T-helper 2 cell (primary cell): ENCODE data around the gene TTC39B.
"Not testable (repeated sequence)": the region's sequence is repeated elsewhere in the genome, so short reads cannot be mapped to it uniquely, and the experiment has no call there.

Experiments used
- DNase-seq, 5 experiments: peaks; one replicate each; pipeline versions ENCODE4 v3.0.0 to v3.0.0-alpha.2; 2012 to 2022

The TTC39B gene

DNA sequence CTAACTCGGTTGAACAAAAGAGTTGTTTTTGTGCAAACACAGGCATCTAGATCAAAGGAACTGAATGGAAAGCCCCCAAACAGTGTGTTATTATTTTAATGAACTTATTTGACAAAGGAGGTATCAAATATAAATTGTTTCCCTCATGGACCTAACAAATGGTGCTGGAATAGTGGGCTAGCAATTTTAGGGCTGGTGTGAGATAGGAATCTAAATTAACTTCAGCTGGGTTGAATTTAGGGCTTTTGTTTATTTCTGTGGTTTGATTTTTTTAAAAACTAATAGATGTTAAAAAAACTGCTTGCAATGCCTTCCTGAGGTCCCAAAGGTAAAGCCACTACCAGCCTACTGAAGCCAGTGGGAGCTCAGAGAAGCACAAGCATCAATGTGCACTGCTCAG is 42.1 kb downstream of the TTC39B start:
- DNase-seq, result no peak

DNA sequence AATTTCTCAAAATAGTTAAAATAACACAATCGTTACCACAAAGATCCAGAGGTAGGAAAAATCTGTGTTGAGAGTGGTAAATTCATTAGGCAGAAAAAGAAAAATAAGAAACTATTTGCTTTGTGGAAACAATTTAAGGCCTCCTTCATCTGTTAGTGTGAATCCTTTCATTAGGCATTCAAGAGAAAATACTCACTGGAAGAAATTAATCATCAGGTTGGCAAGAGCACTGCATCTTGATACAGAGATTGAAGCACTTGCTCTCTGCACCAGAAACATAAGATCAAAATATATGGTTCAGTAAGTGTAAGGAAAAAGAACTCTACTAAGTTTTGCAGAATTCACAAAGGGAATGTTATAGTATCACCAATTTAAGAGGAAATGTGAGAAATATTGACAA is 44.4 kb downstream of the TTC39B start:
- no peak for DNase-seq

DNA sequence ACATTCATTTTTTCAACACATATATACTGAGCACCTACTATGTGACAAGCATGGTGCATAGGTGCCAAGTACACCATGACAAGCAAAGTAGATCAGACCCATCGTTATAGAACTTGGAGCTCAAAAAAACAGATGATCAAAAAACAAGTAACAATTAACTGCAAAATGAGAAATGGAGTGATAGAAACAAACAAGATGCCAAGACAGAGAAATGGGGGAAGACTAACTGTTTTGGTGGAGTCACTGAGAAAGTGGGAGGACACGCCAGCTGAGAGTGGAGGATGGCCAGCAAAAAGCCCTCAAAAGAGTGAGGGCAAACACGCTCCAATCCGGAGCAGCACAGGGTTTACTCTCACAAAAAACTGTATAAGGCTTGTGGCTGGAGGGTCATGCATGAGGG is 50.6 kb downstream of the TTC39B start:
- no peak for DNase-seq

DNA sequence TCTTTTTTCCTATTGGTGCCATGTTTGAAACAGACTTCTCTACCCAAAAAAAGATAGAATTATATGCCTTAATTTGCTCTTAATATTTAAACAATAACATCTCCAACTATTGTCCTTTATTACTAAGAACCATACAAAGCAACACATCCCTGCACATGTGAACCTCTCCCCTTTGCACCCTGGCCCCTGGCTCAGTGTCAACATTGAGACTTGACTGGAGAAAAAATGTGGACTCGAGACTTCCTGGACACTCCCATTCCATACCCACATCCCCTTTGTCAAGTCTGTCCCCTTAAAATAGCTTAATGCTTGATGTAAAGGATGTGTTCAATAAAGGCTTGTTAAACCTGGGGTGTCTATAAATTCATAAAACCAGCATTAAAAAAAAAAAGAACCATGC is 53.2 kb downstream of the TTC39B start:
- DNase-seq, result no peak

DNA sequence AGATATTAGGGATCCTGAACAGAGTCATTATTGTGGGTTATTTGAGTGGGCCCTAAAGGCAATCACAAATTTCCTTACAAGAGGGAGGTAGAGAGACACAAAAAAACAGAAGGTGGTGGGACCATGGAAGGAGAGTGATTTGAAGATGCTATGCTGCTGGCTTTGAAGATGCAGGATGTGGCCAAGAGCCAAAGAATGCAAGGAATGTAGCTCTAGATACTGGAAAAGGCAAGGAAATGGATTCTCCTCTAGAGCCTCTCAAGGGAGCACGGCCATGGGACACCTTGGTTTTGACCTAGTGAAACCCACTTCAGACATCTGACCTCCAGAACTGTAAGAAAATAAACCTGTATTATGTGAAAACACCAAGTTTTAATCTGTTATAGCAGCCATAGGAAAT is 53.8 kb downstream of the TTC39B start:
- no peak for DNase-seq

DNA sequence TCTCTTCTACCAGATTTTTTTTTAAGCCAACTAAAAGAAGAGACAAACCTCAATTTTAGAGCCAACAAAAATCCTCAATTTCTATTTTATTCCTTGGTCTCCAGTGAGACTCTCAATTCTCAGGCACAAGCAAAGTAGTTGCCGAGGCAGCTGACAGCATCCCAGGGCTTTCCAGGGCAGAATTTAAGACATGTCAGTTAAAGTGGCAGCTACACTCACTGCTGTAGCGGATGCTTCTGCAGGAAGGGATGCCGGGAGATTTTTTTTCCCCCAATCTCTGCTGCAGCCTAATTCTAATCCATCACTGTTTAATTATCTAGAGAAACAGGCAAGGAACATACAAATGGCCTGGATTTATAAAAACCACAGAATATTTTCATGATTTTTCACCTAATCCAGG is 57.0 kb downstream of the TTC39B start:
- no peak for DNase-seq

DNA sequence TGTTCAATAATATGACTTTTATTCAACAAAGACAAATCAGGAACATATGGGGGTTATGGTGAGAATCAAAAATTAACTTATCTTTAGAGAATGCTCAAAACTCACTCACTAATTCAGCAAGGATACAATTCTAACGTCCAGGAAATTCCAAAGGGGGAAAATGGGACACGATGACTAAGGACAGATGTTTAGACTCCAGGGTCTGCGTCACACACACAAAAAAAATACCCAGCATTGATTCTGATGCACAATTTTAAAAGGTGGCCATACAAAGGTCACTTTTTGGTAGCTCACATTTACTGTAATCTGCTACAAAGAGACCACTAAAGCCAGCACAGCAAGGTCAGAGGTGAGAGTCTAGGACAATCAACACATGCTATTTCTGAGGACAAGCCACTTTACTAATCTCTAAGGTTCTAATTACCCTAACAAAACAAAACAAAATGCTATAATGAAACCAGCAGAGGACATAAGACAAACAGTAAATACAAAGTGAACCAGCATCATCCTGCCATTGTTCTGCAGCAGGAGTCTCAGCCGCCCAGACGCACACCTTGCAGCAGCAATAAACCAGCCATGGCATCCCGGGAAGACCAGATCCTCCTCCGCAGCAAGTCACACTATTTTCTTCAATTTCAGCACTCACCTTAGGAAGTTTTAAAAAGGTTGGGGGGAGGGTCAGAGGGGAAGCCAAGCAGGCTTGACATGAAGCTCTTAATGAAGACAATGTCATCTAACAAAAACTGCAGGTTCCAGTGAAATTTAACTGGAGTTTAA is 57.8 kb downstream of the TTC39B start:
- no peak for DNase-seq

DNA sequence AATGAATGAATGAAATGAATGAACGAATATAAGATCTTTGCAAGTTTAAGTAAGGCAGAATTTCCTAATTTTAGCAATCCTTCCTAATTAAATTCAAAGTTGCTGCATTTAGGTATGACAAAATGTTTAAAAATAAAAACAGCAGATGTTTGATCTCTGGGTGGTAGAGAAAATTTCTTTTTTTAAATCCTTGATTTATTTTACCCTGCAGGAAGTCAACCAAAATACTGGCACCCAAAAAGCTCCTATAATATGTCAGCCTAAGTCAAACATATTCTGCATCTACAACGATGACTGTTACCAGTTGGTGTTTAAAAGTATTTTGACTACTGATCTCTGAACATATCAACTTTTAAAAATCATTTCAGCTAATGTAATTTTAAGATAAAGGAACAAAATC is 58.4 kb downstream of the TTC39B start:
- no peak for DNase-seq

DNA sequence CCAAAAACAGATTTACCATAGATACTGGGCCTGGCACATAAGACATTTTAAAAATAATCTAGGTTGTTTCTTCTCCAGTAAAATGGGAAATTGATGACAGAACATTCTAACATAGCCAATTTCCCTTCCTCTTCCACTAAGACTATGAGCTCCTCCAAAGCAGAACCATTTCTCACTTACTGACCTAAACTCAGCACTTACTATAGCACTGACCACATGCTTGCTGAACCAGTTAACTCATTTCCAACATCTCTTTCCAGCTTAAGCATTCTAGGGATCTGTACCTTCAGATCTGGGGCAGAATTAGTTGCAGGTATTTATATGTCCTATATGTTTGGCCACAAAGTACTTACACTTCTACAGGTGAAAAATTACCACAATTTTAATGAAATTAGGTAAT is 58.9 kb downstream of the TTC39B start:
- no peak for DNase-seq

DNA sequence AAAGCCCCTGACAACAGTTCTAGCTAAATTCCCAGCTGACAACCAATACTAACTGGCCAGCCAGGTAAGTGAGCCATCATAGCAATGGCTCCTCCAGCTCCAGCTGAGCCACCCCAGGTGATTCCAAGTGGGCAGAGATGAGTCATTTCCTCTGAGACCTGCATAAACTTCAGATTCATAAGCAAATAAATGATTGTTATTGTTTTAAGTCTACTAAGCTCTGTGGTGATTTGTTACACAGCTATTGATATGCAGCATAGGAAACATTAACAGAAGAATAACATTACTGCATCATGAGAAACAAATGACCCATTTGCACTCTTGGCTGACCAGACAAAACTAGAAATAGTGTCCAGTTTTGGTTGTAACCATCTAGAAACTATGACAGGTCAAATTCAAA is 60.3 kb downstream of the TTC39B start:
- no peak for DNase-seq

DNA sequence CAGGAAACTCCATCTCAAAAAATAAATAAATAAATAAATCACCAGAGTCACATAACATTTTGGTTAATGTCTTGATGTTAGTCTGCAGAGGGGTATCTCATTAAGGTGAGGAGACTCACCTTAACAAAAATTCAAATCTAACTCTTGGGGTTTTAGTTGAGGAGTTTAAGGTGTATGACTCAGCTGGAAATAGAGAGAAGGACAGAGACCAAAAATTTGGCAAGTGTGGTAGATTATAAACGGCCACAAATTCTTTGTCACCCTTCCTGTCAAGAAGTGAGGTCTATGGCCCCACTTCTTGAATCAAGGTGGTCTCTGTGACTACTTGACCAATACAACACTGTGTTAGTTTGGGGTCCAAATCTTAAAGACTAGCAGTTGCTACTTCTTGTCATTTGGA is 60.8 kb downstream of the TTC39B start:
- no peak for DNase-seq

DNA sequence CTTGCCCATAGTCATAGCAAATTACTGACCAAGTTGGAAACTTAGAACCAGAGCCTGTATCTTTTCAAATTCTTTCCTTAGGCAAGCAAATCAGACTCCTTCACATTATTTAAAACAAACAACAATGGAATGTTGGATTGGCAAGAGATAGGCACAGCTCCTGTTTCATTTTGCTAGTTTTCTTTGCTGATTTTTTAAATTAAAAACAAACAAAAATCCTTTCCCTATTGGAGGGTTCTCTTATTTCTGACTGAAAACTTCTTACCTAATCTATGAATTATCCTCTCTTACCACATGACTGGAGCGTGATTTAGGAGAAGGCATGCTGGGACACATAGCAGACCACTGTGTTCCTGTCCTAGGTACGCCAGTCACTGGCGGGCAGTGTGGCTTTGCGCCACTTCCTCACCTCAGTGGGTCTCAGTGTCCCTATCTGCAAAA is 63.0 kb downstream of the TTC39B start:
- DNase-seq, result no peak

DNA sequence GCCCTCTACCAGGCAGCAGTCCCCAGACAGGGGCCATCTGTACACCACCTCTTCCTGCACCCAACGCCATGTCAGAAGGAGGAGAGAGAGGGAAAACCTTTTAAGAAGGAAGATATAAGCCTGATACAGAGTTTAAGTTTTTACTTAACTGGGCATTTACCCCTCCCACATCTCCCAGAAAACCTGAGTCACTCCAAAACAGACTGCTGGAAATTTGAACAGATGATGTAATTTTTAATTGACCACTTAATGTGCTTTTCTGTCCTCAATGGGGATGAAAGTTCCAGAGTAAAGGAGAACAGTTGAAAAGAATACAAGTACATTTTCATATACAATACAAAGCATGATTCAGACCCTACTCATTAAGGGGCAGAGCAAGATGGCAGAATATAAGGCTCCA is 63.9 kb downstream of the TTC39B start:
- no peak for DNase-seq

DNA sequence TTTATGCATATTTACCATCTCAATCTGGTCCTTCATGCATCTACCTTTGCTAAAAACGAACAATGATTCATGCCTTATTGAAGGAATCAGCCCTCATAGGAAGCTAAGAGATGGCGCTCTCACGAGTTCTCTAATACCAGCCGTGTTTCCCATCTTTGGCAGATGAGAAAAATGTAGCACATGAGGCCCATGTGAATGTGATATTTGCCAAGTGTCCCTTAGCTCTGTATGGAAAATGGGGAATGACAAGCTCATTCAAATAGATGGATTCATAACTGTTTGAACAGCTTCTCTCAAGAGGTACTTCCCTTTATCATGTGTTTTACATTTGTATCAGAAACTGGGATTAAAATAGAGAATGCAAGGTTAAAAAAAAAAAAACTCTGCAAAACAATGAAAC is 66.1 kb downstream of the TTC39B start:
- DNase-seq, result no peak

DNA sequence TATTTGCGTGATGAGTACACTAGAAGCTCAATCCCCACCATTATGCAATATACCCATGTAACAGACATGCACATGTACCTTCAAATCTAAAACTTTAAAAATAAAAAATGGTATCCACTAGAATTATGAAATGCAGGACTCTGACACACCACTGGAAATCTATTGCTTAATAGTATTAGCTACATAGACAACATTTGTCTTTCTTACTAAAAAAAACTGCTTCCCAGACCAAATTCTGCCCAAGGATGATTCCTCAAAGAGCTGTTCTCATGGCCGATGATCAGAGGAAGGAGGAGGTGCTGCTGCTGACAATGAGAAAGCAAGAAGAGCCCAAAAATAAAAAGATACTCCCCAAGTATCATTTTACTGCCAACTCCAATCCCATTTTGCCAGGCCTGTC is 67.2 kb downstream of the TTC39B start:
- DNase-seq, result no peak

DNA sequence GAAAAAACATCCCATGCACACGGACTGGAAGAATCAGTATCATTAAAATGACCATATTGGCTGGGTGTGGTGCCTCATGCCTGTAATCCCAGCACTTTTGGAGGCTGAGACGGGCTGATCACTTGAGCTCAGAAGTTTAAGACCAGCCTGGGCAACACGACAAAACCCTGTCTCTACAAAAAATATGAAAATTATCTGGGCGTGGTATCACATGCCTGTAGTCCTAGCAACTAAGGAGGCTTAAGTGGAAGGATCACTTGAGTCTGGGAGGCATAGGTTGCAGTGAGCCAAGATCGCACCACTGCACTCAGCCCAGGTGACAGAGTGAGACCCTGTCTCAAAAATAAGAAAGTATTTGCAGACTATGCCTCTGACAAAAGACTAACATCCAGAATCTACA is 68.4 kb downstream of the TTC39B start:
- no peak for DNase-seq

DNA sequence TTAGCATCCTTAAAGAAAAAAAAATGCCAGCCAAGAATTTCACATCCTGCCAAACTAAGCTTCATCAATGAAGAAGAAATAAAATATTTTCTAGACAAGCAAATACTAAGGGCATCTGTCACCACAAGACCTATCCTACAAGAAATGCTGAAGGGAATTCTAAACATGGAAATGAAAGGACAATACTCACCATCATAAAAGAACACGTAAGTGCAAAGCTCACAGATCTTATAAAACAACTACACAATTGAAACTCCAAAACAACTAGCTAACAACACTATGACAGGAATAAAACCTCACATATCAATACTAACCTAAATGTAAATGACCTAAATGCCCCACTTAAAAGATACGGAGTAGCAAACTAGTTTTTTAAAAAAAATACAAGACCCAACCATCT is 71.4 kb downstream of the TTC39B start:
- no peak for DNase-seq

DNA sequence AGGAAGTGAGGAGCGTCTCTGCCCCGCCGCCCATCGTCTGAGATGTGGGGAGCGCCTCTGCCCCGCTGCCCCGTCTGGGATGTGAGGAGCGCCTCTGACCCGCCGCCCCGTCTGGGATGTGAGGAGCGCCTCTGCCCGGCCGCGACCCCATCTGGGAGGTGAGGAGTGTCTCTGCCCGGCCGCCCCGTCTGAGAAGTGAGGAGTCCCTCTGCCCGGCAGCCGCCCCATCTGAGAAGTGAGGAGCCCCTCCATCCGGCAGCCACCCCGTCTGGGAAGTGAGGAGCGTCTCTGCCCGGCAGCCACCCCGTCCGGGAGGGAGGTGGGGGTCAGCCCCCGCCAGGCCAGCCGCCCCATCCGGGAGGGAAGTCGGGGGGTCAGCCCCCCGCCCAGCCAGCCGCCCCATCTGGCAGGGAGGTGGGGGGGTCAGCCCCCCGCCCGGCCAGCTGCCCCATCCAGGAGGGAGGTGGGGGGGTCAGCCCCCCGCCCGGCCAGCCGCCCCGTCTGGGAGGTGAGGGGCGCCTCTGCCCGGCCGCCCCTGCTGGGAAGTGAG is 73.0 kb downstream of the TTC39B start:
- DNase-seq, result not testable (repeated sequence)

DNA sequence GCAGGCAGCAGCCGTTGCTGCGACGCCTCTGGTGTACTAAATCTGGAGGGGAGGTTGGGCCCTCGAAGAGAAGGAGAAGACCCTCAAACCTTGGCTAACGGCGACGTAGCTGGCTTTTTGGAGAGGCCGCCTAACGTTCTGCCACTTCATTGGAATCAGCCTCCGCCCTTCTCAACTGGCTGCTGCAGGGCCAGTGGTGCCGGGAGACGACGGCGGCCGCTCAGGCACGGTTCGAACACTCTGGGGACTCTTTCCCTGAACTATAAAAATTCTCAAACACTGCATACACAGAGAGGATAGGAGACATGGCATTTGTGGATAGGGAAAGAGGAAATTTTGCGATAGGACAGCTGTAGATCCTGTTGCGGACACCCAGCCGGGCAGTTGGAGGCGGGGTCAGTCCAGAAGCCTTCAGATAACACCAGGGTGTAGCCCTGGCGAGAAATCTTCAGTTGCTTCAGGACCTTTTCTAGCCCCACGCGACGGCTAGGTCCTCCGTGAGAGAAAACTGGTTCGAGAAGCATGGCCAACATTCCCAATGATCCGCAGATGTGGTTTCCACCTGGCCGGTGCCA is 74.2 kb downstream of the TTC39B start:
- not testable (repeated sequence) for DNase-seq

DNA sequence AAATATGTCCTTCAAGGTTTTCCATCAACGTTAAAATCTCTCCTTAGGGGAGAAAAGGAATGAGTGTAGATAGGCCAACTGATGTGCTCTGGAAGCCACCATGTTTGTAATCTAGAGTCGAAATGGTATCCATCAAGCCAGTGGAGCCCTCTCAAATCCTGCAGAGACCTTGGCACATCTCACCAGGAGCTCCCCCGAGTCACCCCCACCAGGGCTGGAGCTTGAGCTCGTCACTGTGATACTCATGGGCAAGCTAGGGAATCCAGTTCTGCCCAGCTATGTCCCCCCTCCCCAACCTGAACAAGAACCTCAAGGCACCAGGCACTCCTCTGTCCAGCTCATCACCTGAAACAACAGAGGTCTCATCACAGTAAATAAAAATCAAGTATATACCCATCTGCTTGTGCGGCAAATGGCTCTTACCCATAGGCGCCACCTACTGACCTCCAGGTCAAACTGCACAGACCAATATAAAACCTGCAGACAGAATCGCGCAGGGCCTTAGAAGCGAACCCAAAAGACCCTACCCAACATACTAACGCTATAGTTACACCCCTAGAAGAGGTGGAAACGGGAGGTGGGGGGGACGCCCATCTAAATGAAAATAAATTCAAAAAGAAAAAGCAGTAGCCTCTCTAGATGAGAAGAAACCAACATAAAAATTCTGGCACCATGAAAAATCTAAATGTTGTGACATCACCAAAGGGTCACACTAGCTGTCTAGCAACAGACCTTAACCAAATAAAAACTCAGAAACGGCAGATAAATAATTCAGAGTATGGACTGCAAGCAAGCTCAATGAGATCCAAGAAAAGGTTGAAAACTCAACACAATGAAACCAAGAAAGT is 75.0 kb downstream of the TTC39B start:
- peak in 1 of 5 experiments; percentile 36 for DNase-seq

DNA sequence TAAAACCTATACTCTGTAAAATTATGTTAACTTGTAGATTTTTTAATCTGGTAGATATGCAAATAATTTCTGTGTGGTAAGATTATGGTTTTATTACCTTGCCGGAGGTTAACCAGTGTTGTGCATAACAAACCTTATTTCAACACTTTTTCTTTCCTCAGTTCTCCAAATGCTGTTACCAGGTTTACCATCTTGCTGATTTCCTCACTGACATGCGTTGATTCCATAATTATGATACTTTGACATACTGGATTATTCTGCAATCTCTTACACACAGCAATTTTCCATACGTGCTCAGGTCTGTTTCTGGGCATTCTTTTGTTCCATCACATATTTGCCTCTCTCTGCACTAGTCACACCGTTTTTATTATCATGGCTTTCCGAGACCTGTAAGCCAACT is 77.6 kb downstream of the TTC39B start:
- no peak for DNase-seq

DNA sequence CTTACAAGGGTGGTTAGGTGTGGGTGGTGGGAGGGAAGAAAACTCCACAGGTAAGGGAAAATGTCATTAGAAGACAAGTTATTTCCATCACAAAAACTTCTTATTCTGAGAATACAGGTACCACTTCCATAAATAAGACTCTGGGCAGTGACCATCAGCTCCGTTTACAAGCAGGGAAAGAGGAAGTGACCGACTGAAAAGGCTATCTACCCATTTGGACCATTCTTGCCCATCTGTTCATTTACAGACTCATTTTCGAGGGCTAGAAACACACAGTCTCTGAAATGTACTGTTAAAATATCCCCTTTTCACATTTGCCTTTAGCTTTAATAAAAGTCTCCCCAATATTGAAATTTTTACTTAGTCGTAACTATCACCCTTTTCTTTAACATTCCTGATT is 79.5 kb downstream of the TTC39B start:
- DNase-seq, result no peak

DNA sequence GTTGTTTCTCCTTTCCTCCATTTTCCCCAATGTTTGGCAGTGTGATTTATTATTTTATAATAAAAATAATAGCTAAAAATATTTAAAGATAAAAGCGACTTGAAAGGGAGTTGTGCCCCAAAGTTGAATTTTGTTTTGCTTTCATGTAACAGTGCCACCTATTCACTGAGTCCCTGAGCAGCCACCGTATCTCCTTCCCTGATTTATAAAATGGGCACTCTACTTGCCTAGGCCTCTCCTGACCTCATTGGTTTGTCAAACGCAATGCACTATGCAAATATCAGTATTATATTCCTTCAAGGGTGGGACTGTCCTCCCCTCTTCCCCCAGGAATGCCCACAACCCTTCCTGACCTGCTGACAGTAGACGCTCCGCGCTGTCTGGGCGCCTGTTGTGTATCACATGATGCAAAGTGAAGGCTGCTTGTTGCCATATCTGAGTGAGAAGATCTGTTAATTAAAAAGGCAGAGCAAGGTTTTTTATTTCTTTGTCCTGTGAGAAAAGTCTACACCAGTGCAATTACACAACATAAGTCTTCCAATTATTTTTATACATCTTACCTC is 81.4 kb downstream of the TTC39B start:
- DNase-seq, result no peak
